ENCODE data around the gene SYNE2.
"Not testable (repeated sequence)": the region's sequence is repeated elsewhere in the genome, so short reads cannot be mapped to it uniquely, and the experiment has no call there.

Gene SYNE2

DNA sequence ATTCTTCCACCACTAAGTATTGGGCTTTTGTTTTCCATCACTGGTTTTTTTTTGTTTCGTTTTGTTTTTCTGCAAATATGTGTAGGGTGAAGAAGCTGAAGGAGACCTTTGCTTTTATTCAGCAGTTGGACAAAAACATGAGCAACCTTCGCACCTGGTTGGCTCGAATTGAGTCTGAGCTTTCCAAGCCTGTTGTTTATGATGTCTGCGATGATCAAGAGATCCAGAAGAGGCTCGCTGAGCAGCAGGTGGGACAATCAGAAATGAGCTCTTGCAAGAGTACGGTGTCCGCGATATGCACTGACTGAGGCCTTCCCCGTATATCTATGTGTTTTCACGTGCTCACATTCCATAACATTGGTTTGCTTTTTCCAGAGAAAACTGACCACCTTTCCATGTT lies 349.9 kb downstream of the SYNE2 start:
- DNase-seq = no peak

DNA sequence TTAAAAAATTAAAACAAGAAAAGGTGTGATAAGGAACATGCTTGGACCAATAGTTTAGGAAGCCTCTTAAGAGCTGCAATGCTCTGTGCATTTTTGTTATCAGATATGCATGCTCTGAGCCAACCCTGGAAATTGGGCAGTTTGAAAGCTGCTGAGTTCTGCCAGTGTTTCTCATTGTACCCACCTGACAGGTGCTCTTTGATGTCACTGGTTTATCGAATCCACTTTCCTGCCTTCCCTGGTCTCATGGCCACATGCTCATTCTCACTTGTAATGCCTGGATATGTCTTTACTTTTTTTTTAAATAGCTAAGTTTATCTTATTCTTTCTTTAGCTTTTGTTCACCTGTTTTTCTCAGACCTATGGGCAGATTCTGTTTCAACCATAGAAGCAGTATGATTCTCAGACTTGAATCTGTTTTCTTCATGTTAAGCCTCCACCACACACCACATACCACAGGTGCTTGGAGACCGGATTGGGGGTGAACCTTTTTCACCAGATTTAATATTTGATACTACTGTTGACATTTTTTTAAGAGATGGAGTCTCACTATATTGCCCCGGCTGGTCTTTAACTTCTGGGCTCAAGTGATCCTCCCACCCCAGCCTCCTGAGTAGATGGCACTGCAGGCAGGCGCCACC lies 350.7 kb downstream of the SYNE2 start:
- no peak for DNase-seq

DNA sequence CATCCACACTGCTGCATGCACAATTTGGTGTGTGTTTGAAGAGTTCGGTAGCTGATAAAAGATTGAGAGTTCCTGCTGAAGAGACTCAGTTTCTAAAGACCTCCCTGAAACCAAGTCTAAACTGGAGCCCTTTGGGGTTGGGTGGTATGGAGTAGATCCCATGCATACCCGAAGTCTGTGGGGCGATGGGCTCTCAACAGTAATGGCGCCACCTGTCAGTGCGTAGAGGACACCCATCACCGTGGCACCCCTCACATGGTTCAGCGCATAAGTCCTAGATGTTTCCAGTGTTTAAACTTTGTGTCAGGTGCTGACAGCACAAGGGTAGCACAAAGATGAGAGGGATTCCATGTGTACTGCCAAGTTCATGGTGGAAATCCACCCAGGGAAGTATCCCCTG lies 355.5 kb downstream of the SYNE2 start:
- DNase-seq = no peak

DNA sequence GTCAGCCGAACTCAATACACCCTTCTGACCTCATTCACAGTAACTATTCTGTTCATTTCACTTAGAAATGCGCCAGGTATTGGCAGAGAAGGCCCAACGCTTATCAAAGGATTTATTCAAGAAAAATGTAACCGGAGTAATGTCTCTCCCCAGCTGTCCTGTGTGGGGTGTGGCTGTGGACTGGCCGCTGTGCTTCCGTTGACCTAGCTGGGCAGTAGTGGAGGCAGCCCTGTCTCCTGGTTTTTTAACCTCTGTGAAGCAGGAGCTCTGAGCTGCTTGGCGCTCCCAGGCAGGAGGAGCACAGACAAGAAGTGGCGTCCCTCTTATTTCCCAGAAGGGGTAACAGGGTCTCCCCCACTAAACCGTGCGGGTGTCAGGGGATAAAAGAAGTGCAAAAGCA lies 356.2 kb downstream of the SYNE2 start:
- DNase-seq = no peak

DNA sequence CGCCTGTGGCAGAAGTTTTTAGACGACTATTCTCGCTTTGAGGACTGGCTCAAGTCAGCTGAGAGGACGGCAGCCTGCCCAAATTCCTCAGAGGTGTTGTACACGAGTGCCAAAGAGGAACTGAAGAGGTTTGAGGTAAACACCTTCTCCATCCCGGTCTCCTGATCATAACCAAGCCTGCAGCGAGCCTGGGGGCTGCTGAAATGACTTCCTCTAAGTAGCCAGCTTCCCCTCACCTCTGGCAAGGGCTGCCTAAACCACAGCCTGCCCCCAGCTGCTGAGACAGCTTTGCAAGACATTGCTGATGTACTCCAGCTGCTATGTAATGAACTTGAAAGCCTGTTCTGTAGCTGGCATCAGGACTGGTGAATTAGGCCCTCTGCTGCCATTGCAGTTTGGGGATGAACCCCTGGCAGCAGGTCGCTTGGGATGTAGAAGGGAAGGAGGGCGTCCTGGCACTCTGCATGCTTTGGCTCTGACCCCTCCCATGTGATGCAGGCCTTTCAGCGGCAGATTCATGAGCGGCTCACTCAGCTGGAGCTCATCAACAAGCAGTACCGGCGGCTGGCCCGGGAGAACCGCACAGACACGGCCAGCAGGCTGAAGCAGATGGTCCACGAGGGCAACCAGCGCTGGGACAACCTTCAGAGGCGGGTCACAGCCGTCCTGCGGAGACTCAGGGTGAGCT lies 356.8 kb downstream of the SYNE2 start:
- DNase-seq = no peak

DNA sequence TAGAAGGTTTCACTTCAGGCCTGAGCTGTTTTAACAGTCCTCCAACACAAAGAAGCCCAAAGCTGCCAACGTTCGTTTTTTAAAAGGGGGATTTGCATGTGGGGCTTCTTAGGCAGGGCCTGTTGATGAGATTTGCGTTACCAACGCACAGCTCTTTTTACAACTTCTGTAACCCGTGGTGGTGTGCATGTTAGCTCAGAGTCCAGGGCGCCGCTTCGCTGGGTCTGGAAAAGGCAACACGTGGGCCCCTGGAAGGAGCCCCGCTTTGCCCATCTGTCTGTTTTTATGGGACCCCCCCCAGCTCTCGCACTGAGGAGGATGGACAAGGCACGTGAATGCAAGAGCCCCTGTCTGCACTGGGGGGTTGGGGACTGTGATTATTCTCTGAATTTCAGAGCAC lies 357.4 kb downstream of the SYNE2 start:
- DNase-seq = no peak

DNA sequence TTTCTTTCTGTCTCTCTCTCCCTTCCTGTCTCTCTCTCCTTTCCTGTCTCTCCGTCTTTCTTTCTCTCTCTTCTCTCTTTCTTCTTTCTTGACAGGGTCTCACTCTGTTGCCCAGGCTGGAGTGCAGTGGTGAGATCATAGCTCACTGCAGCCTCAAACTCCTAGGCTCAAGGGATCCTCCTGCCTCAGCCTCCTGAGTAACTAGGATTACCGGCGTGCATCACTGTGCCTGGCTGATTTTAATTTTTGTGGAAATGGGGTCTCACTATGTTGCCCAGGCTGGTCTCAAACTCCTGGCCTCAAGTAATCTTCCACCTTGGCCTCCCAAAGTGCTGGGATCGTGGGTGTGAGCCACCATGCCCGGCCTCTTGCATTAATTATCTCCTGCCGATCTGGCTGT lies 358.1 kb downstream of the SYNE2 start:
- not testable (repeated sequence) for DNase-seq

DNA sequence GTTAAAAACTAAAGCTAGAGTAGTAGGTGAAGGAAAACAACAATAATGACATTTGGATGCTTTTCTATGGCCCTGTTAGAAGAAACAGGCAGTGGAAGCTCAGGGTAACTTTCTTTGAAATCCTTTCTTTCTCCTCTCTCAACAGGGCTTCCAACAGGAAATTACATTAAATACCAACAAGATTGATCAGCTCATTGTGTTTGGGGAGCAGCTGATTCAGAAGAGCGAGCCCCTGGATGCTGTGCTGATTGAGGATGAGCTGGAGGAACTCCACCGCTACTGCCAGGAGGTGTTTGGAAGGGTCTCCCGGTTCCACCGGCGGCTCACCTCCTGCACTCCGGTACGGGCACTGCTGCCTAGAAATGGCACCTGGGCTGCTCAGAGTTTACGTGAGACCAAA lies 359.9 kb downstream of the SYNE2 start:
- DNase-seq = no peak

DNA sequence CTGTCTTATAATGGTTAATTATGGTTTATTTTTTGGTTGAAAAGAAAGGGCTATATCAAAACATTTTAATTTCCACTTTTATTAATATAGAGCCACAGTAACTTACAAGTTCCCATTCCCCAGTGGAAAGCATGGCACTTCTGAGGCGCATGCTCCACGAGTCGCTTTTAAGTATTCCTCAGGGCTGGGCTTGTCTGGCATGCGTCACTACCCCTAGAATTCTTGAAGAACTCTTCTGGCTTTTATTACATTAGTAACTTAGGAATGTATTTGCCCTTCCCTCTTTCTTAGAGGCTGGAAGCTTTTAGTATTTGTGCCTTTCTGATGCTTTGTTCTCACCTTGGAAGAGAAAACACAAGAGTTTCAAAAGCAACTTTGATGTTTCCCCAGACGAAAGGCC lies 360.3 kb downstream of the SYNE2 start:
- DNase-seq = no peak

DNA sequence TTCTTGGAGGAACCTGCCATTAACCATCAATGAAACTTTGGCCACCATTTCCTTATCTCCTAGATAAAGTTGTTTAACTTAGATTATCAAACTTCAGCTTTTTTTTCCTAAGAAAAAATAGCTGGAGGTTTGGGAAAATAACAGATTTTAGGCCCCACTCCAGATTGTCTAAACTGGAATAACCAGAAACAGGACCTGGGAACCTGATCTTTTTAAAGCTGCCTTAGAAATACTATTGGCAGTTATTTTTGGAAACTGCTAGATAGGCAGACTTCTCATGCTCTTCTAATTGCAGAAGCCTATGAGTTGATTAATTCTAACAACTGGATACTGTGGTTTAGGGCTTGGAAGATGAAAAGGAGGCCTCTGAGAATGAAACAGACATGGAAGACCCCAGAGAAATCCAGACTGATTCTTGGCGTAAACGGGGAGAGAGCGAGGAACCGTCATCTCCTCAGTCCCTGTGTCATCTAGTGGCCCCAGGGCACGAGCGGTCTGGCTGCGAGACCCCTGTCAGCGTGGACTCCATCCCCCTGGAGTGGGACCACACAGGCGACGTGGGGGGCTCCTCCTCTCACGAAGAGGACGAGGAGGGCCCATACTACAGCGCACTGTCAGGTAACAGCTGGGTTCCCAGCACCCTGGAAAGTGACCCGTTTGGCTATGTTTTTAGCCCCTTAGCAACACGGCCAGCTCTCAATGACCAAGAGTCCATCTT lies 361.2 kb downstream of the SYNE2 start:
- no peak for DNase-seq

DNA sequence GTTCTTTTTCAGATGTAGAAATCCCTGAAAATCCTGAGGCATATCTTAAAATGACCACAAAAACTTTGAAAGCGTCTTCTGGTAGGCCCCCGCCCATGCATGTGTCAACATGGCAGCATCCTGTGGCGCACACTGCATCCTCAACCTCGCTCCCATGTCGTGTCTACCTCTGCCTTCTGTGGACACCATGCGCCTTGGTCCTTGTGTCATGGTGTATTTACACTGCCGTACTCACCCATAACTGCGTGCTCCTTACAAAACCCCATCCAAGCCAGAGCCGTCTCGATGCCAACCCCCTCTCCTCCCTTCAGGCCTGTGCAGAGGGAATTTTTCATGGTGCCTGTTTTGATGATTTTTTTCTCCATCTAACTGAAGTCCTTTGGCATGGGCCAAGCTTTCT lies 362.5 kb downstream of the SYNE2 start:
- DNase-seq = no peak

DNA sequence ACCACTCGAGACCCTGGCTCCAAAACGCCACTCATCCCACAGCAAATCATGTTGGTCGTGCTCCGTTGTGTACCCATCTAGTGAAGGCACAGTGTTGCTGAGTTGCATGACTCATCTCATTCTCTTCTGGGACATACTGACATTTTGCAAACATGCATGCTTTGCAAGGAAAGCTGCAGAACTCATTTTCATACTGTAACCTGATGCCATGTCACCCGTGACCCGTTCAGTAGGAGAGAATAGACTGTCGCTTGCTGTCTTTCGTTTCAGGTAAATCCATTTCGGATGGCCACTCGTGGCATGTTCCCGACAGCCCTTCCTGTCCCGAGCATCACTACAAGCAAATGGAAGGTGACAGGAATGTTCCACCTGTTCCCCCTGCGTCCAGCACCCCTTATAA lies 363.2 kb downstream of the SYNE2 start:
- no peak for DNase-seq

DNA sequence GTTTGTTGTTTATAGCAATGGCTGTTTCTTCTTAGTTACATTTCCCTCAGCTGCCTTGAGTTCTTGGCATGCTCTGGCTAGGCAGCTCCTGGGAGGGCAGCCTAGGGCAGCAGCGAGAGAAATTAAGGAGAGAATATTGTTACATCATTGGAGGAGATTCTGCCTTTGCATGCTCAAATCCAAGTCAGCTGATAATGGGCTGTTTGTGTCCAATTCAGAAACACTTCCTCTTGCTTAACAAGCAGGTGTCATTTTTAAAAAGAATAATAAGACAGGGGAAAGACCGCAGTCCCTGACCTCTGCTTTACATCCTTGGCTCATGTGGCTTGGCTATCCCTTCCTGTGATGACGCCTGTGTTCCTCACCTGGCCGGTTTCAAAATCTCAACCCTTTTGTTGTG lies 364.5 kb downstream of the SYNE2 start:
- DNase-seq = no peak

DNA sequence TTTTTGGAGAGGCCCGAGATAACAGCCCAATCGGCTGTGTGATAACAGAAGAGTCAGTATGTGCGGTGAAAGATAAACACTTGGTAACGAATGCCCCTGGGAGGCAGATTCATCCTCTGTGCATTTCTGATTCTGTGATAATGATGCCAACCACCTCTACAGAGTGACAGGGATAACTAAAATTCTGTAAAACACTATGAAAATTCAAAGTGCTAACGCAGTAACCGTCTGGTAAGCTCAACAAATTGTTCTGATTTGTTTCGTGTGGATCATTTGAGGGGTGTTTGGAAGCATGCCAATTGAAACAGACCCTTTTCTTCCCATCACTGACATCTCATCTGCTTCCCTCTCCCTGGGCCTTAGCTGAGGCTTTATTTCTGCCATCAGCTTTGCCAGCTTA lies 365.0 kb downstream of the SYNE2 start:
- no peak for DNase-seq

DNA sequence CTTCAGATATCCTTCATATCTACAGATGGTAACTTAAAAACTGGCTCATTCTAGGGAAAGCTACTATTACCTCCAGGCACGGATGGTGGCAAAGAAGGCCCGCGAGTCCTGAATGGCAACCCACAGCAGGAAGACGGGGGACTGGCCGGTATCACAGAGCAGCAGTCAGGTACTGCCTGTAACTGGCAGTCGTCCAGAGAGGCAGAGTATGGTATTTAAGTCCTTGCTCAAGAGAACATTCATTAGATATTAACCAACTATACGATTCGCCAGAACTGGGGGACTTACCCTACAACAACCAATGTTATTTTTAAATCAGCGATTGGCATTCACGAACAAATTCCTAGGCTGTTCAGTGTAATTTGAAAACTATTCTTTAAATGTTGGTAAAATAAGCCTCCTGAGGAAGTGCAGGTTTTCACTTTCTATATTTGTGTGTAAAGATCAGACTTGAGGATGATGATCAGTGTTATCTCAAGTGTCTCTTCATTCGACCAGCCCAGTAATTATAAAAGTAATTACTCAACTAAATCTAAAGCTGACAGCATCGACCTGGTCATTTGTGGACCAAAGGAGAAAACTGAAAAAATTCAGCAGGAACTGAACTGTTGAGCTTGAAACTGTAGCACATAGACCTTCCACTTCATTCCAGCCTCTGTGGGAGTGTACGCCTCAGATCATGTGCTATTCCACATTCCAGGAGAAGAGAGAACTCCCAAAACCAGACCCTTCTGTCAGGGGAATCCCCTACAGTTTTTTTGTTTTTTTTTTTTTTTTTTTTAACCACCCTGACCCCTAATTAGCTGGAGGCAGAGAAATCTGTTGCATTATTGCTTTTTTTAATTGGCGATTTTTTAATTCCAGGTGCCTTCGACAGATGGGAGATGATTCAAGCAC lies 365.8 kb downstream of the SYNE2 start:
- DNase-seq = no peak

DNA sequence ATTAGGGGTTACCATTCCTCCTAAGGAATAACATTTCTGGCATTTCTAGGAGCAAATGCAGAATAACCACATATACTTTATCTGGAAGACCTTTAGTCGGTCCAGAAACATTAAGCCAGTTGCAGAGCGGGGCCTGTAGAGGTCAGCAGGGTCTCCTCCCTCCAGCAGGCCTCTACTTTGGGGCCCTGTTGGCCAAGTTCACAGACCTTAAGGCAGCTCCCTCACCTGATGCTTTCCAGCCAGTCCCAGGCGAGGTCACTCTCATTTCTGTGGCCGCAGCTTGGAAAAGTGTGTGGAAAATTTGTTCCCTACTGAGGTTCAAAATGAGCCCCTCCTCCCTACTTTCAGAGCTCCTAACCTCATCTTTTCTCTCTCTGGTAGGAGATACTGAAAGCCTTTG lies 367.3 kb downstream of the SYNE2 start:
- no peak for DNase-seq

DNA sequence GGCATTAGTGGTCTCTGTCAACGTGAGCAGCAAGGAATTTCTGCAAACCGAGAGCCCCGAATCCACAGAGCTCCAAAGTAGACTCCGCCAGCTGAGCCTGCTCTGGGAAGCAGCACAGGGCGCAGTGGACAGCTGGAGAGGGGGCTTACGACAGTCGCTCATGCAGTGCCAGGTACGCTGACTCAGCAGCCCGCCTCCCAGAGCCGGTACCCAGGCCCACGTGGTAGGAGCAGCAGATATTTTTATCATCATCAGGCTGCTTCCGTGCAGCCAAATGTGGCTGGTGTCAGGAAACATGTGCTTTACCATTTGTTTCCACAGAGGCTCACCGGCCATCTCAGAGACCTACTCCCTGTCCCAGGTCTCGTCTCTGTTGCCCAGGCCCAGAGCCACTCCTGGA lies 367.7 kb downstream of the SYNE2 start:
- no peak for DNase-seq

DNA sequence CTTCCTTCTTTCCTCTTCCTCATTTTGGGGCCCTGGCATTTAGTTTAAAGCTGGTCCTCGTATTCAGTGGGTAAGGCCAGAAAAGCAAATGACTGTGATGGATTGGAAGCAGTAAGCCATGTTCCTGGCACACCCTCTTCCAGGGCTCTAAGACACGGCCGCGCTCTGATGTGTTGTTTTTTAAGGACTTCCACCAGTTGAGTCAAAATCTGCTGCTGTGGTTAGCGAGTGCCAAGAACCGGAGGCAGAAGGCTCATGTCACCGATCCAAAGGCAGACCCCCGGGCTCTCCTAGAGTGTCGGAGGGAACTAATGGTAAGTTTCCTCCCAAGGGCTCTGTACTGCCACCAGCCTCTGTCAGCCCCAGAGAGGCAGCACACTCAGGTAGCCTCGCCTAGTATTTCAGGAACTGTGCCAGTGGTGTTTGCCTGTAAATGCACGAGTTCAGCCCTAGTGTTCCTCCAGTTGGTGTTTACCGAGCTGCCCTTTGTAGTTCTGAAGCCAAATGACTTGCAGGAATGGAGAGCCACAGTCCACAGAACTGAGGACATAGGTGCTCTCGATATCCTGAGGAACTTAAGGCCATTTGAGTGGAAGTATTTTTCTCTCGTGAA lies 368.7 kb downstream of the SYNE2 start:
- no peak for DNase-seq

DNA sequence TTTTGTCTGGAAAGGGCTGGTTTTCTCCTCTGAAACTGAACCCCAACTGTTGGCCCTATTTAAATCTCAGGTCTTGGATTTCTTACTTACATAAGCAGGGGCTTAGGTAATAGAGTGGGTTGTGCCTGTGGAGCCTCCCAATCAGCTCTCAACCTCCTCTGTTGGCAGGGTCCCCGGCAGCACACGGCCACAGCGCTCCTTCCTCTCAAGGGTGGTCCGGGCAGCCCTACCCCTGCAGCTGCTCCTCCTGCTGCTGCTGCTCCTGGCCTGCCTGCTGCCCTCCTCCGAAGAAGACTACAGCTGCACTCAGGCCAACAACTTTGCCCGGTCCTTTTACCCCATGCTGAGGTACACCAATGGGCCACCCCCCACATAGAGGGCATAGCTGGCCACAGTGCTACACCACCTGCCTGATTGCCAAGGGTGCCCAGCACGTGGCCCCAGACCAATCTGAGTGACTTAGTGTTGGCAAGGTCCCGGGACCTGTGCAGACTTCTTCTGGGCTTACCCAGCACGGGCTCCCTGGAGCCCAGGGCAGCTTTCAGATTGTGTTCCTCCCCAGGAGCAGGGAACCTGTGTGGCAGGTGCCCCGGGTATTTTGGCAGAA lies 372.4 kb downstream of the SYNE2 start:
- DNase-seq = no peak

DNA sequence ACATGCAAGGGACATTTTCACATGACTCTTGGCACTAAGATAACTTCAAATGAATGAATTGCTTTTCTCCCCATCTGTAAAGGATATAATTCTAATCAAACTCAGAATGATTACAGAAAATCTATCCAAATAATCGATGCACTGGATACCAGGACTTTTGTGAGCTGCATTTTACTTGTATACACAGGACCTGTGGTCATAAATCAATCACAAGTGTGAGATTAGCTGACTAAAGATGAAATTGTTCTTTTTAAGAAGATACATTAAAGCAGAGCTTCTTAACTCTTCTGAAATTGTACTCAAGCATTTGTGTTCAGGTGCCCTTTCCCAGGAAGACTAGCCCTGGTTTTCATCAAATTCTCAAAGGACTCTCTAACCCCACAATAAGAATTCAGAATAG lies 375.1 kb downstream of the SYNE2 start:
- no peak for DNase-seq

DNA sequence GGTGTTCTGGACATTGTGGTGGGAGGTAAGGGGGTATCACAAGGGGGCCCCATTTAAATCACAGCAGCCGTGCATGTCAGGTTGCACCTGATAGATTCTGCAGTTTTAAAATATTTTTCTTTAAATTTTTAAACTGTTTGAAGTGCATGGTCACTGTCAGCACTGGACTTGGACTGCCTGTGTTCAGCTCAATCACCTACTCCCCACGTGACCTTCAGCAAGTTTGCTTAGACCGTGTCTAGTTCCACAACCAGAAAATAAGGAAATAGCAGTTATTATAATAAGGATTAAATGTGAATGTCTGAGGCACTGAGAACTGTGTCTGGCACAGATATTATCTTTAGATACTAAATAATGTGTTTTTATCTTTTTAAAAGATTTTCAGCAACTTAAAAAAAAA lies 376.7 kb downstream of the SYNE2 start:
- DNase-seq = no peak

DNA sequence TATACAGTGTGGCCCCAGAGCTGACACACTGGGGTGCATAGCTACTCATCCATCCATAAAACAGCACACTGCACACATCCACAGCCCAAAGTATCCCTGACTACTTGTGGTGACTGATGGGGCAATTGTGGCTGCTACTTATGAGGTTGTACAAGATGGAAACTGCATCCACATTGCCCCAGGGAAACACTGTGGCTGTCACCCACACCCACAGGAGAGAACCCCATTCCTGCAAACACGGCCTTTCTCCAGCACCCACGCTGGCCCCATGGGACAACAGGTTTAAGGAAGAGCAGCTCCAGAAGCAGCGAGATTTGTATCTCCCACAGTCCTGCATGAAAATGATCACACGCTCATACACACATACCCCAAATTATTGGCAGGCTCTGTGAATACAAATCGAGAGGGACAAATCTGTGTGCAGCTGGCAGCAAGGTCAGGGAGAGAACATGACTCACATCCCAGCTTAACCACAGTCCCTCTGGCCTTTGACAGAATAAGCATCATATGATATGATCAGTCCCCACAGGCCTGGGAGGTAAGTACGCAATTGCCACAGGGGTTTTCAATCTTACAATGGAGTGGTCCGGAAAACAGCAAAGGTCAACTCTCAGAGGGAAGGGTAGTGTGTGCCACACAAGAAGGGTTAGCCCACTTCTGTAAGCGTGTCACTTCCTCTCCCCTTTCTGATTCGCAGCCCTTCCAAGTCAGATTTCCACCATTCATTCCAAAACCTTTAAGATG lies 379.5 kb downstream of the SYNE2 start:
- no peak for DNase-seq
